ENCODE results near the gene HACD2.

The HACD2 gene

GRCh38 chr3:123564056-123564455, 20.8 kb downstream of the HACD2 start:
- H3K27me3 ChIP-seq (ENCODE audit: low read length): no peaks in the 10 kb centered on the region
- H3K36me3 ChIP-seq (ENCODE audit: low read length): no peaks in the 10 kb centered on the region; the same call in 1 of the 2 replicates
- TF ChIP-seq EZH2phosphoT487 (conservative IDR thresholded peaks at IDR 0.05; ENCODE audit: low read length): no peak
- TF ChIP-seq CTCF (IDR thresholded peaks at IDR 0.05; ENCODE audit: insufficient read depth, low read length, poor library complexity, severe bottlenecking): no peak
- no peaks in the 10 kb centered on the region for H4K20me1 ChIP-seq (ENCODE audit: low read depth, low read length)
- H3K4me3 ChIP-seq (ENCODE audit: insufficient read depth, low read length, poor library complexity, severe bottlenecking): no peak overlapping the region
- no peaks in the 10 kb centered on the region for H3K79me2 ChIP-seq (ENCODE audit: insufficient read depth, low read length)
- H2AFZ ChIP-seq (ENCODE audit: low read depth, low read length, severe bottlenecking): no peak overlapping the region
- no peaks in the 10 kb centered on the region for H3K9me3 ChIP-seq (ENCODE audit: insufficient read depth, low read length)
- H3K9ac ChIP-seq (ENCODE audit: low read length): no peak overlapping the region
- no peaks in the 10 kb centered on the region for H3F3A ChIP-seq (ENCODE audit: insufficient read depth)
- H3K9me2 ChIP-seq (replicated peaks; ENCODE audit: insufficient read depth, low read length): no peaks in the 10 kb centered on the region
- no peak overlapping the region for H3K27ac ChIP-seq (ENCODE audit: low read depth, low read length)
- H3K4me2 ChIP-seq (ENCODE audit: low read depth, low read length, poor library complexity, severe bottlenecking): no peak overlapping the region

- Histone ChIP-seq H4K20me1 (ENCODE audit: low read depth, low read length) (no peaks in the 10 kb centered on the region), H3K9me2 (replicated peaks; ENCODE audit: insufficient read depth, low read length) (no peaks in the 10 kb centered on the region), H3K4me3 (ENCODE audit: insufficient read depth, low read length, poor library complexity, severe bottlenecking) (no peak overlapping the region), H3K9ac (ENCODE audit: low read length) (no peak overlapping the region), H2AFZ (ENCODE audit: low read depth, low read length, severe bottlenecking) (no peak overlapping the region), H3K27ac (ENCODE audit: low read depth, low read length) (no peak overlapping the region), H3K9me3 (ENCODE audit: insufficient read depth, low read length) (no peaks in the 10 kb centered on the region), H3F3A (ENCODE audit: insufficient read depth) (no peaks in the 10 kb centered on the region), H3K27me3 (ENCODE audit: low read length) (no peaks in the 10 kb centered on the region), H3K79me2 (ENCODE audit: insufficient read depth, low read length) (no peaks in the 10 kb centered on the region), H3K36me3 (ENCODE audit: low read length) (no peaks in the 10 kb centered on the region; the same call in 1 of the 2 replicates), H3K4me2 (ENCODE audit: low read depth, low read length, poor library complexity, severe bottlenecking) (no peak overlapping the region)
- TF ChIP-seq EZH2phosphoT487 (conservative IDR thresholded peaks at IDR 0.05; ENCODE audit: low read length) (no peak), CTCF (IDR thresholded peaks at IDR 0.05; ENCODE audit: insufficient read depth, low read length, poor library complexity, severe bottlenecking) (no peak)
Measured at GRCh38 chr3:123562547-123562946, 22.3 kb downstream of the HACD2 start.

- Histone ChIP-seq H3K4me2 (ENCODE audit: low read depth, low read length, poor library complexity, severe bottlenecking) (no peak overlapping the region), H4K20me1 (ENCODE audit: low read depth, low read length) (no peaks in the 10 kb centered on the region), H3K4me3 (ENCODE audit: insufficient read depth, low read length, poor library complexity, severe bottlenecking) (no peak overlapping the region), H3K27me3 (ENCODE audit: low read length) (no peaks in the 10 kb centered on the region), H3K9me3 (ENCODE audit: insufficient read depth, low read length) (no peaks in the 10 kb centered on the region), H3K9me2 (replicated peaks; ENCODE audit: insufficient read depth, low read length) (no peaks in the 10 kb centered on the region), H3K27ac (ENCODE audit: low read depth, low read length) (no peak overlapping the region), H3K79me2 (ENCODE audit: insufficient read depth, low read length) (no peaks in the 10 kb centered on the region), H3F3A (ENCODE audit: insufficient read depth) (no peaks in the 10 kb centered on the region), H3K36me3 (ENCODE audit: low read length) (no peaks in the 10 kb centered on the region), H2AFZ (ENCODE audit: low read depth, low read length, severe bottlenecking) (no peak overlapping the region), H3K9ac (ENCODE audit: low read length) (no peak overlapping the region)
- TF ChIP-seq CTCF (IDR thresholded peaks at IDR 0.05; ENCODE audit: insufficient read depth, low read length, poor library complexity, severe bottlenecking): no peak
- no peak for TF ChIP-seq EZH2phosphoT487 (conservative IDR thresholded peaks at IDR 0.05; ENCODE audit: low read length)
Measured at GRCh38 chr3:123561188-123561587, 23.7 kb downstream of the HACD2 start.

Measured in SU-DHL-6 (cell line).